ENCODE results near the gene SRSF12. TPM values are rescaled to one million over a fixed set of nuclear protein-coding genes. Genes with fewer than 3 reads are reported as not detected.

Gene SRSF12
- total RNA-seq, 1 donor from 2014 or later = 12.1 TPM

DNA sequence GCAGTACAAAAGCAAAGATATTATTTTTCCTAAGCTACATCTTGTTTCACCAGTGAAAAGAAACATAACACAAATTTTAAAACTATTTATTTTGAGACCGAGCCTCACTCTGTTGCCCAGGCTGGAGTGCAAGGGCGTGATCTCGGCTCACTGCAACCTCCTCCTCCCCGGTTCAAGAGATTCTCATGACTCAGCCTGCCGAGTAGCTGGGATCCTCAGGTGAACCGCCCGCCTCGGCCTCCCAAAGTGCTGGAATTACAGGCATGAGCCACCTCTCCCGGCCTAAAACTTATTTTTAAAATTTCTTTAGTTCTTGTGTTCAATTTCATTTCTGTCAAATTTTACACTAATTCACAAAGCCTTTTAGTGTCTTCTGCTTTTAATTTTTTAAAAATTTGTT is 5.9 kb downstream of the SRSF12 start:
- DNase-seq = no peak
- H3K27me3 Mint-ChIP-seq (ENCODE audit: unreplicated experiment) = no peaks in the 10 kb centered on the region
- no peaks in the 10 kb centered on the region for H3K9me3 Mint-ChIP-seq (ENCODE audit: unreplicated experiment)
- H3K4me3 Mint-ChIP-seq (ENCODE audit: unreplicated experiment) = no peak overlapping the region
- TF ChIP-seq, protein P1, sequence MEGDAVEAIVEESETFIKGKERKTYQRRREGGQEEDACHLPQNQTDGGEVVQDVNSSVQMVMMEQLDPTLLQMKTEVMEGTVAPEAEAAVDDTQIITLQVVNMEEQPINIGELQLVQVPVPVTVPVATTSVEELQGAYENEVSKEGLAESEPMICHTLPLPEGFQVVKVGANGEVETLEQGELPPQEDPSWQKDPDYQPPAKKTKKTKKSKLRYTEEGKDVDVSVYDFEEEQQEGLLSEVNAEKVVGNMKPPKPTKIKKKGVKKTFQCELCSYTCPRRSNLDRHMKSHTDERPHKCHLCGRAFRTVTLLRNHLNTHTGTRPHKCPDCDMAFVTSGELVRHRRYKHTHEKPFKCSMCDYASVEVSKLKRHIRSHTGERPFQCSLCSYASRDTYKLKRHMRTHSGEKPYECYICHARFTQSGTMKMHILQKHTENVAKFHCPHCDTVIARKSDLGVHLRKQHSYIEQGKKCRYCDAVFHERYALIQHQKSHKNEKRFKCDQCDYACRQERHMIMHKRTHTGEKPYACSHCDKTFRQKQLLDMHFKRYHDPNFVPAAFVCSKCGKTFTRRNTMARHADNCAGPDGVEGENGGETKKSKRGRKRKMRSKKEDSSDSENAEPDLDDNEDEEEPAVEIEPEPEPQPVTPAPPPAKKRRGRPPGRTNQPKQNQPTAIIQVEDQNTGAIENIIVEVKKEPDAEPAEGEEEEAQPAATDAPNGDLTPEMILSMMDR (IDR thresholded peaks at IDR 0.05; ENCODE audit: partially characterized antibody, unreplicated experiment) = no peak
- no peaks in the 10 kb centered on the region for H3K36me3 Mint-ChIP-seq (ENCODE audit: unreplicated experiment)
- peaks cover 4% of the 10 kb centered on the region for H3K4me1 Mint-ChIP-seq (ENCODE audit: low read depth, unreplicated experiment)
- H3K27ac Mint-ChIP-seq (ENCODE audit: unreplicated experiment) = no peak overlapping the region

DNA sequence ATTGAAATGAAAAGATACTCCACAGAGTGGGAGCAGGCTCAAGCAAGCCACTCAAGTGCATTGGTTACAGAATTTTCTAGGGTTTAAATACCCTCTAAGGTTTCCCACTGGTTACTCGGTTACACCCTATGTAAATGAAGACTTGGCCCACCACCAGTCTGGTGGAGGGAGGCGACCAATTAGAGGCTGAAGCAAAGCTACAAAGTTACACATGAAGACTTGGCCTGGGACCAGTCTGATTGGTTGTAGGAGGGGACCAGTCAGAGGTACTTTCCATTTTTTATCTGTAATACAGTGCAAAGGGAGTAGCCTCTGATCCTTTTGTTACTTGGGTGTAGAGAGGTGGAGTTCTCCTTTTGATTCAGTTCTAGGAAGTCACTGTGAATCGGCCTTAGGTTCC is 7.6 kb downstream of the SRSF12 start:
- Mint-ChIP-seq H3K27me3 (ENCODE audit: unreplicated experiment) (no peaks in the 10 kb centered on the region), H3K27ac (ENCODE audit: unreplicated experiment) (no peak overlapping the region), H3K36me3 (ENCODE audit: unreplicated experiment) (no peaks in the 10 kb centered on the region), H3K4me3 (ENCODE audit: unreplicated experiment) (no peak overlapping the region), H3K4me1 (ENCODE audit: low read depth, unreplicated experiment) (no peaks in the 10 kb centered on the region), H3K9me3 (ENCODE audit: unreplicated experiment) (no peaks in the 10 kb centered on the region)
- TF ChIP-seq, protein P1 (IDR thresholded peaks at IDR 0.05; ENCODE audit: partially characterized antibody, unreplicated experiment) = no peak
- no peak for DNase-seq

DNA sequence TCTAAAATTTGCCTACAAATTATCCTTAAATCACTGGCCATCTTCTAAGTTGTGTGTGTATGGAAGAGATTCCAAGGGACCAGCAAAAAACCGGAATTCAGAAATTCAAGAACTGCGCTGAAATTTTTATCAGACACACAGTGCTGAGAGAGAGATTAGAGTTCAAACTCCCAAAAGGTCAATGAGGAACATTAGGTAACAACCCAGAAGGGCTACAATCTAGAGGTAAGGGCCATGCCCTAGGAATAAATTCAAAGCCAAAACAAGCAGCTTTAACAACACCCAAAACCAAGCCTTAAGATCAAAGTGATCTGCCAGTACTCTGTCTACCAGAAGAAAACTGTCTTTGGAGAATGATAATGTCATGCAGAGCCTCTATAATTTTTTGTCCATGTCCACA is 17.8 kb downstream of the SRSF12 start:
- no peak for DNase-seq
- Mint-ChIP-seq H3K4me1 (ENCODE audit: low read depth, unreplicated experiment) (no peaks in the 10 kb centered on the region), H3K36me3 (ENCODE audit: unreplicated experiment) (no peaks in the 10 kb centered on the region), H3K27me3 (ENCODE audit: unreplicated experiment) (no peaks in the 10 kb centered on the region), H3K4me3 (ENCODE audit: unreplicated experiment) (no peak overlapping the region), H3K27ac (ENCODE audit: unreplicated experiment) (no peak overlapping the region), H3K9me3 (ENCODE audit: unreplicated experiment) (no peaks in the 10 kb centered on the region)
- TF ChIP-seq, protein P1 (IDR thresholded peaks at IDR 0.05; ENCODE audit: partially characterized antibody, unreplicated experiment) = no peak

DNA sequence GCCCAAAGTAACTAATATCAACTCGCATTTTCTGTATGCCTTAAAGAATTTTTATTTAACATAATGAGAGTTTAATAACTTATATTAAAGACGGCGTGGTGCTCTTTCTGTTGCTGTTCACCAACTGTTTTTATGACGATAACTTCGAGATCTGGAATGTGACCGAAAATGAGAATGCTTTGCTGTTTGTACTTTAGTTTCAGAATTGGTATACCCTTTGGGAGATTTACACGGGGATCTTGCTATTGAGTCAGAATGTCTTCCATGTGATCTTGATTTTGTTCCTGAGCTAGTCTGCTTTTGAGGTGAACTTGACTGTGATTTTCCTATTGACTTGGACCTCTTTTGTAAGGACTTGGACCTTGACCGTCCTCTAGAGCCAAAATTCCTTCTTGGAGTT is 19.4 kb downstream of the SRSF12 start:
- Mint-ChIP-seq H3K4me1 (ENCODE audit: low read depth, unreplicated experiment) (no peaks in the 10 kb centered on the region), H3K36me3 (ENCODE audit: unreplicated experiment) (no peaks in the 10 kb centered on the region), H3K4me3 (ENCODE audit: unreplicated experiment) (no peak overlapping the region), H3K27ac (ENCODE audit: unreplicated experiment) (no peak overlapping the region), H3K27me3 (ENCODE audit: unreplicated experiment) (no peaks in the 10 kb centered on the region), H3K9me3 (ENCODE audit: unreplicated experiment) (no peaks in the 10 kb centered on the region)
- no peak for DNase-seq
- TF ChIP-seq, protein P1 (IDR thresholded peaks at IDR 0.05; ENCODE audit: partially characterized antibody, unreplicated experiment) = no peak

DNA sequence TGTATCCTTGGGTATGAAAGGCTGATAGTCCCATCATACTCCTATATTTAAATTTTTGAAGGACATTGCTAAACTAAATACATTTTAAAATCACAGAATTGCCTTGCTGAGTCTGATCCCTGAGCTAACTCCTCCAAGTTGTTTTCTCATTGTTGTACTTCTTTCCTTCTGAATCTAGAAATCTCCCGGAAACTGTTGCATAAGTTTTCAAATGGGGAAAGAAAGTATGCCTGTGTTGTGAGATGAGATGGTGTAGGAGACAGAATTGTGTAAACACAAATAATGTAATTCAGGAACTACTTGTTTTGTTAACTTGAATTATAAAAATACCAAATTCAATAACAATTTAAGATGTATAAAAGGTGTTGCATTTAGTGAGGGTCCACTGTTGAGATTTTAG is 30.0 kb downstream of the SRSF12 start:
- H3K9me3 Mint-ChIP-seq (ENCODE audit: unreplicated experiment) = no peaks in the 10 kb centered on the region
- peaks cover 1% of the 10 kb centered on the region for H3K27me3 Mint-ChIP-seq (ENCODE audit: unreplicated experiment)
- H3K36me3 Mint-ChIP-seq (ENCODE audit: unreplicated experiment) = no peaks in the 10 kb centered on the region
- H3K27ac Mint-ChIP-seq (ENCODE audit: unreplicated experiment) = no peak overlapping the region
- no peak for DNase-seq
- H3K4me3 Mint-ChIP-seq (ENCODE audit: unreplicated experiment) = no peak overlapping the region
- peaks cover 9% of the 10 kb centered on the region for H3K4me1 Mint-ChIP-seq (ENCODE audit: low read depth, unreplicated experiment)
- TF ChIP-seq, protein P1 (IDR thresholded peaks at IDR 0.05; ENCODE audit: partially characterized antibody, unreplicated experiment) = no peak

All from glutamatergic neuron (in vitro differentiated cells).